Uterus (tissue), 2 donors: ENCODE data around the gene TSPAN18.

Experiments
- CTCF ChIP-seq, 4 experiments: fragments of 200-600 bp in 2 of 4; fragments of 450-650 bp in 2 of 4; sonication (generic) in 2 of 4; IDR thresholded peaks; one replicate each; pipeline ENCODE4 v1.5.1; 2016 to 2019; ENCODE audit warnings: antibody characterized with exemption in 4 of 4, mild to moderate bottlenecking in 2 of 4, moderate library complexity in 1 of 4
- POLR2A ChIP-seq, 2 donors: fragments of 450-650 bp; IDR thresholded peaks; one replicate each; pipeline ENCODE4 v1.6.1; 2016; ENCODE audit warnings: antibody characterized with exemption in 2 of 2, mild to moderate bottlenecking in 1 of 2, moderate library complexity in 1 of 2

GRCh38 chr11:44963136-44963535 is 236.4 kb downstream of the TSPAN18 start:
- TF ChIP-seq POLR2A (IDR thresholded peaks at IDR 0.05) (no peak), CTCF (IDR thresholded peaks at IDR 0.05) (no peak)
